HepG2 (cell line): ENCODE results near the gene COL4A2. TPM values are rescaled to one million over a fixed set of nuclear protein-coding genes. Genes with fewer than 3 reads are reported as not detected.

Experiments used
- ATAC-seq: fragments of 200-7000 bp; cut with Tn5 transposase; 3 replicates; pipeline ENCODE4 v1.9.1; 2020; ENCODE audit warnings: mild to moderate bottlenecking, moderate library complexity
- BruUV-seq: library from RNA; stranded (reverse); fragments of 400-500 nt; replicated peaks from 2 replicates; lab custom pipeline; 2021; lab: Mats Ljungman, UMichigan
- CTCF ChIA-PET: fragments of 300-600 bp; formaldehyde crosslinking; extraction: SDS; loops from one replicate; lab custom pipeline; 2021; ENCODE audit warnings: low total read pairs, inconsistent platforms, low intra/inter-chr PET ratio; lab: Yijun Ruan, JAX
- POLR2A ChIA-PET: fragments of 350-600 bp; sonication (Branson Sonifier 250); formaldehyde crosslinking; loops from one replicate; lab custom pipeline; 2020; ENCODE audit warnings: antibody characterized with exemption, inconsistent platforms; lab: Yijun Ruan, JAX
- DNase-seq: peaks from one replicate; pipeline ENCODE4 v3.0.0-alpha.2; 2015; ENCODE audit warnings: low spot score
- FAIRE-seq: peaks from 3 replicates; lab custom pipeline; 2011; peaks lifted over from hg19 to GRCh38; lab: Jason Lieb, UNC
- H2AFZ ChIP-seq: one replicate; pipeline ENCODE4 v1.6.1; 2011; ENCODE audit warnings: low read length, inconsistent platforms
- H3K27ac ChIP-seq: fragments of 300-600 bp; 3 replicates; pipeline ENCODE4 v1.8.0; 2011; ENCODE audit warnings: mixed run types, mild to moderate bottlenecking, mixed read lengths, low read length, inconsistent platforms; ENCODE audit not compliant: insufficient read depth; ENCODE audit errors: extremely low read length
- H3K27me3 ChIP-seq, 2 experiments: fragments of 200-600 bp in 1 of 2; 2 replicates in 1 of 2; 3 replicates in 1 of 2; pipeline versions ENCODE4 v1.6.0 to v1.8.0; 2011; ENCODE audit warnings: low read length in 2 of 2, mild to moderate bottlenecking in 2 of 2, moderate library complexity in 2 of 2, inconsistent platforms in 1 of 2; ENCODE audit not compliant: insufficient read depth in 2 of 2, control insufficient read depth in 1 of 2
- H3K36me3 ChIP-seq, 2 experiments: fragments of 200-600 bp in 1 of 2; replicated peaks in 1 of 2; 2 replicates in 1 of 2; 3 replicates in 1 of 2; pipeline versions ENCODE4 v1.5.1 to v1.8.0; 2011; ENCODE audit warnings: low read length in 2 of 2, inconsistent platforms in 1 of 2; ENCODE audit not compliant: insufficient read depth in 2 of 2, control insufficient read depth in 1 of 2
- H3K4me1 ChIP-seq: 2 replicates; pipeline ENCODE4 v1.5.1; 2012; ENCODE audit warnings: low read length, inconsistent platforms; ENCODE audit not compliant: insufficient read depth
- H3K4me2 ChIP-seq: 2 replicates; pipeline ENCODE4 v1.6.0; 2011; ENCODE audit warnings: low read depth, low read length, inconsistent platforms
- H3K4me3 ChIP-seq, 3 experiments: fragments of 200-600 bp in 1 of 3; sonication (generic), shearing (Covaris generic) in 1 of 3; replicated peaks in 1 of 3; 2 replicates each; pipeline ENCODE4 v1.5.1; 2011 to 2016; ENCODE audit warnings: low read length in 3 of 3, inconsistent platforms in 2 of 3, low read depth in 2 of 3, mild to moderate bottlenecking in 2 of 3, control low read depth in 1 of 3, mixed read lengths in 1 of 3; ENCODE audit not compliant: insufficient read depth in 1 of 3
- H3K79me2 ChIP-seq: one replicate; pipeline ENCODE4 v1.6.1; 2011; ENCODE audit warnings: low read length, inconsistent platforms; ENCODE audit not compliant: insufficient read depth
- H3K9ac ChIP-seq: 2 replicates; pipeline ENCODE4 v1.6.0; 2011; ENCODE audit warnings: mild to moderate bottlenecking, low read depth, low read length, inconsistent platforms; ENCODE audit not compliant: insufficient read depth
- H3K9me3 ChIP-seq: 2 replicates; pipeline ENCODE4 v1.5.1; 2012; ENCODE audit warnings: mild to moderate bottlenecking, low read length
- H4K20me1 ChIP-seq: 2 replicates; pipeline ENCODE4 v1.6.0; 2011; ENCODE audit warnings: inconsistent platforms, mild to moderate bottlenecking, low read length, moderate library complexity; ENCODE audit not compliant: insufficient read depth
- ATF2 ChIP-seq: sonication (generic); formaldehyde crosslinking; IDR thresholded peaks from 2 replicates; pipeline ENCODE4 v1.4.0; 2020; ENCODE audit warnings: missing genetic modification reagents
- BHLHE40 ChIP-seq: IDR thresholded peaks from 2 replicates; pipeline ENCODE4 v1.6.1; 2011; ENCODE audit warnings: low read length, improper control_type of control experiment
- FOXA1 ChIP-seq, 2 experiments: fragments of 450-650 bp in 1 of 2; sonication (generic) in 1 of 2; formaldehyde crosslinking in 1 of 2; IDR thresholded peaks; 2 replicates each; pipeline versions ENCODE4 v1.4.0 to v1.6.1; 2016 to 2020; ENCODE audit warnings: missing genetic modification reagents in 1 of 2
- GLMP ChIP-seq: sonication (generic); formaldehyde crosslinking; IDR thresholded peaks from 2 replicates; pipeline ENCODE4 v1.9.0; 2021; ENCODE audit warnings: missing genetic modification reagents, mild to moderate bottlenecking, borderline replicate concordance
- HOXA5 ChIP-seq: sonication (generic); formaldehyde crosslinking; IDR thresholded peaks from 2 replicates; pipeline ENCODE4 v1.4.0; 2020; ENCODE audit warnings: missing genetic modification reagents
- PAF1 ChIP-seq: IDR thresholded peaks from 2 replicates; pipeline ENCODE4 v1.6.1; 2016; ENCODE audit warnings: missing genetic modification reagents, missing compliant biosample characterization
- PITX1 ChIP-seq: sonication (generic); formaldehyde crosslinking; IDR thresholded peaks from 2 replicates; pipeline ENCODE4 v1.5.1; 2020; ENCODE audit warnings: mild to moderate bottlenecking, missing genetic modification reagents
- TCF12 ChIP-seq, 2 experiments: fragments of 450-650 bp in 1 of 2; sonication (generic) in 1 of 2; formaldehyde crosslinking in 1 of 2; IDR thresholded peaks; 2 replicates each; pipeline versions ENCODE4 v1.6.1 to v1.8.0; 2017 to 2022; ENCODE audit warnings: antibody characterized with exemption in 1 of 2, mild to moderate bottlenecking in 1 of 2, missing genetic modification reagents in 1 of 2, moderate library complexity in 1 of 2
- TEAD2 ChIP-seq: sonication (generic); formaldehyde crosslinking; IDR thresholded peaks from 2 replicates; pipeline ENCODE4 v1.9.0; 2021; ENCODE audit warnings: missing genetic modification reagents
- TOPORS ChIP-seq: sonication (generic); formaldehyde crosslinking; IDR thresholded peaks from 2 replicates; pipeline ENCODE4 v1.8.0; 2023; ENCODE audit warnings: mild to moderate bottlenecking, missing genetic modification reagents
- ZNF562 ChIP-seq: sonication (generic); formaldehyde crosslinking; IDR thresholded peaks from 2 replicates; pipeline ENCODE4 v1.8.0; 2022; ENCODE audit warnings: missing genetic modification reagents, borderline replicate concordance
- WGBS: methylation state at CpG from one replicate; pipeline ENCODE4 v1.1.6; 2017; ENCODE audit warnings: low lambda C conversion rate; 5-methylcytosine and 5-hydroxymethylcytosine counted together
- in situ Hi-C: cut with HindIII; loops from 2 replicates; pipeline ENCODE4 v1.10.0; 2017; ENCODE audit warnings: low pct_unique_long_range_greater_than_20kb; ENCODE audit not compliant: extremely low pct_ligation_motif_present
- intact Hi-C: fragments of 100-400 bp; cut with micrococcal nuclease; formaldehyde crosslinking; loops from one replicate; pipeline ENCODE4 v1.10.0; 2022; ENCODE audit not compliant: unreplicated experiment
- polyA plus RNA-seq, 8 experiments: library from polyadenylated mRNA; depleted of rRNA in 3 of 8; stranded (reverse) in 7 of 8; unstranded in 1 of 8; fragments of >200 nt; fragmentation: Illumina TruSeq in 4 of 8; extraction: Trizol in 4 of 8; gene quantifications; 2 replicates each; pipeline versions ENCODE4 v1.2.1 to v1.2.3, GENCODE V29; 2011 to 2016; ENCODE audit warnings: low read depth in 4 of 8, missing spikeins in 1 of 8, mixed read lengths in 1 of 8; ENCODE audit not compliant: insufficient read depth in 1 of 8
- total RNA-seq, 5 experiments: library from RNA; depleted of rRNA; stranded (reverse); fragments of >200 nt; fragmentation: Illumina TruSeq; extraction: Trizol; gene quantifications; 2 replicates each; pipeline ENCODE4 v1.2.3, GENCODE V29; 2016; ENCODE audit warnings: low read depth in 1 of 5
- TF ChIP-seq, protein P1 (sequence below): sonication (generic); formaldehyde crosslinking; IDR thresholded peaks from 2 replicates; pipeline ENCODE4; 2020; ENCODE audit warnings: missing genetic modification reagents, mild to moderate bottlenecking, borderline replicate concordance
- TF ChIP-seq, protein P2 (sequence below): sonication (generic); formaldehyde crosslinking; IDR thresholded peaks from 2 replicates; pipeline ENCODE4 v1.4.0; 2020; ENCODE audit warnings: missing genetic modification reagents

The COL4A2 gene
- total and polyA plus RNA-seq, 2 of the 13 experiments (the other 11 are each of a cell fraction or from before 2014, with no cell fraction given) = 0.22 to 1.9 TPM

- Histone ChIP-seq H3K36me3 (peaks cover 5 to 10% of the 10 kb centered on the region in 2 experiments; a peak in 4 of 5 replicates), H3K9me3 (no peaks in the 10 kb centered on the region), H3K79me2 (peaks cover 56% of the 10 kb centered on the region), H3K4me2 (peak overlapping the region; percentile 93), H4K20me1 (peaks cover 11% of the 10 kb centered on the region; the same call in 1 of the 2 replicates), H3K27ac (peak overlapping the region; percentile 87), H2AFZ (no peak overlapping the region), H3K4me3 (peak overlapping the region; percentile 71 to 94 (median 90)), H3K27me3 (no peaks in the 10 kb centered on the region; a peak in 1 of 5 replicates), H3K9ac (peak overlapping the region; percentile 86), H3K4me1 (peaks cover 70% of the 10 kb centered on the region)
- in situ Hi-C loops (loop anchor here (5.0 kb wide), 1 partner anchor 103 kb away; no protein-coding TSS in a partner anchor), intact Hi-C loops (loop anchor here (2.0 kb wide), 3 partner anchors 30 to 70 kb away; no protein-coding TSS in a partner anchor)
- WGBS = under 1% methylated on average over 10 of the region's 29 CpGs
- ChIA-PET CTCF (no interaction called here), POLR2A (interaction anchor here (1.3 to 2.3 kb wide), 6 partner anchors 14 to 155 kb away, joined by 4 to 10 read pairs (median 6); partner anchors contain the start of gene NAXD)
- peak; percentile 49 for DNase-seq
- no TSS peak for BruUV-seq
- peak; percentile 76 for ATAC-seq
- no peak for FAIRE-seq
- TF ChIP-seq BHLHE40 (no peak), PITX1 (CRISPR knock-in tag) (0 out of 2 replicates have a peak, but pooled peaks have one; percentile 3), FOXA1 (IDR thresholded peaks at IDR 0.05) (no peak), FOXA1 (CRISPR knock-in tag; IDR thresholded peaks at IDR 0.05) (peak; percentile 61), ATF2 (no peak), TEAD2 (CRISPR knock-in tag) (no peak), ZNF562 (CRISPR knock-in tag) (no peak), TOPORS (no peak), PAF1 (no peak), HOXA5 (CRISPR knock-in tag) (no peak; the same call in 1 of the 2 replicates), TCF12 (IDR thresholded peaks at IDR 0.05) (no peak), TCF12 (CRISPR knock-in tag; IDR thresholded peaks at IDR 0.05) (no peak), GLMP (CRISPR knock-in tag) (no peak)
- TF ChIP-seq, protein P1, sequence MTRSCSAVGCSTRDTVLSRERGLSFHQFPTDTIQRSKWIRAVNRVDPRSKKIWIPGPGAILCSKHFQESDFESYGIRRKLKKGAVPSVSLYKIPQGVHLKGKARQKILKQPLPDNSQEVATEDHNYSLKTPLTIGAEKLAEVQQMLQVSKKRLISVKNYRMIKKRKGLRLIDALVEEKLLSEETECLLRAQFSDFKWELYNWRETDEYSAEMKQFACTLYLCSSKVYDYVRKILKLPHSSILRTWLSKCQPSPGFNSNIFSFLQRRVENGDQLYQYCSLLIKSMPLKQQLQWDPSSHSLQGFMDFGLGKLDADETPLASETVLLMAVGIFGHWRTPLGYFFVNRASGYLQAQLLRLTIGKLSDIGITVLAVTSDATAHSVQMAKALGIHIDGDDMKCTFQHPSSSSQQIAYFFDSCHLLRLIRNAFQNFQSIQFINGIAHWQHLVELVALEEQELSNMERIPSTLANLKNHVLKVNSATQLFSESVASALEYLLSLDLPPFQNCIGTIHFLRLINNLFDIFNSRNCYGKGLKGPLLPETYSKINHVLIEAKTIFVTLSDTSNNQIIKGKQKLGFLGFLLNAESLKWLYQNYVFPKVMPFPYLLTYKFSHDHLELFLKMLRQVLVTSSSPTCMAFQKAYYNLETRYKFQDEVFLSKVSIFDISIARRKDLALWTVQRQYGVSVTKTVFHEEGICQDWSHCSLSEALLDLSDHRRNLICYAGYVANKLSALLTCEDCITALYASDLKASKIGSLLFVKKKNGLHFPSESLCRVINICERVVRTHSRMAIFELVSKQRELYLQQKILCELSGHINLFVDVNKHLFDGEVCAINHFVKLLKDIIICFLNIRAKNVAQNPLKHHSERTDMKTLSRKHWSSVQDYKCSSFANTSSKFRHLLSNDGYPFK (CRISPR knock-in tag) = no peak
- TF ChIP-seq, protein P2, sequence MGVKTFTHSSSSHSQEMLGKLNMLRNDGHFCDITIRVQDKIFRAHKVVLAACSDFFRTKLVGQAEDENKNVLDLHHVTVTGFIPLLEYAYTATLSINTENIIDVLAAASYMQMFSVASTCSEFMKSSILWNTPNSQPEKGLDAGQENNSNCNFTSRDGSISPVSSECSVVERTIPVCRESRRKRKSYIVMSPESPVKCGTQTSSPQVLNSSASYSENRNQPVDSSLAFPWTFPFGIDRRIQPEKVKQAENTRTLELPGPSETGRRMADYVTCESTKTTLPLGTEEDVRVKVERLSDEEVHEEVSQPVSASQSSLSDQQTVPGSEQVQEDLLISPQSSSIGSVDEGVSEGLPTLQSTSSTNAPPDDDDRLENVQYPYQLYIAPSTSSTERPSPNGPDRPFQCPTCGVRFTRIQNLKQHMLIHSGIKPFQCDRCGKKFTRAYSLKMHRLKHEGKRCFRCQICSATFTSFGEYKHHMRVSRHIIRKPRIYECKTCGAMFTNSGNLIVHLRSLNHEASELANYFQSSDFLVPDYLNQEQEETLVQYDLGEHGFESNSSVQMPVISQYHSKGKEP (CRISPR knock-in tag) = no peak
Observed at GRCh38 chr13:110560601-110561343, 253.7 kb downstream of the COL4A2 start.
